Bronchial epithelial cell (primary cell): ENCODE data around the gene DTNBP1. TPM values are rescaled to one million over a fixed set of nuclear protein-coding genes. Genes with fewer than 3 reads are reported as not detected.

Experiments used
- DNase-seq: peaks from one replicate; pipeline ENCODE4 v3.0.0-alpha.2; 2010; ENCODE audit warnings: low read depth
- FAIRE-seq: peaks from 2 replicates; lab custom pipeline; 2011; peaks lifted over from hg19 to GRCh38; lab: Jason Lieb, UNC
- H3K27me3 ChIP-seq: 2 replicates; pipeline ENCODE4 v1.5.1; 2011; ENCODE audit warnings: low read length; ENCODE audit not compliant: control insufficient read depth, insufficient read depth
- H3K36me3 ChIP-seq: 2 replicates; pipeline ENCODE4 v1.5.1; 2011; ENCODE audit warnings: low read length; ENCODE audit not compliant: control insufficient read depth, insufficient read depth
- H3K4me3 ChIP-seq: 2 replicates; pipeline ENCODE4 v1.5.1; 2011; ENCODE audit warnings: mild to moderate bottlenecking, low read depth, low read length, control low read depth
- total RNA-seq: library from RNA; depleted of rRNA; stranded (reverse); fragments of >200 nt; gene quantifications from 2 replicates; pipeline ENCODE4 v1.2.1, GENCODE V29; 2014
- TF ChIP-seq, protein P1 (sequence below): IDR thresholded peaks from 2 replicates; pipeline ENCODE4 v1.5.1; 2011; ENCODE audit warnings: mild to moderate bottlenecking, moderate library complexity, low read length, control low read depth, inconsistent platforms; ENCODE audit not compliant: insufficient read depth, severe bottlenecking

Gene DTNBP1
- total RNA-seq, 1 donor from 2014 or later = 6.3 TPM

DNA sequence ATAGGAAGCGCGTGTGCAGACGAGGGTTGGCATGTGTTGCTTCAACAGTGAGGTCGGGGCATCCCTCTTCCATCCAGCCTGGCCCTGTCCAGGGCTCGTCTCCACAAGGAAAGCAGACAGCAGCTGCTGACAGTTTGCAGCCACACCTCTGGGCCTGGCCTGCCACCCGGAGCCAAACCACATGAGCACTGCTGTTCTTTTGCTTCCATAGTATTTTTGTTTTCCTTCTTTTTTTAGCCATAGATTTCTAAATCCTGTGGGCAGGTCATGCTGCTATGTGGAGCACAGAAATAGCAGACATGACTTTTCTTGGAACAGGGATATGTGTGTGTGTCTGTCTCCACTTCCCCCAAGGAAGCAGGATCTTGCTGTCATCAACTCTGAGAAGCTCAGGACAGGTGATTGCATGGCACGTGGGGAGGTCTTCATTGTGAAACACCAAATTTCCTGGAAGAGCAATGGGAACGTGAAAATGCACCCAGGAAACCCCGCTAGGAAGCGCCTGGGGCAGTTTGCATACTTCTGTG is 167.4 kb downstream of the DTNBP1 start:
- peaks cover 28% of the 10 kb centered on the region for H3K36me3 ChIP-seq
- TF ChIP-seq, protein P1, sequence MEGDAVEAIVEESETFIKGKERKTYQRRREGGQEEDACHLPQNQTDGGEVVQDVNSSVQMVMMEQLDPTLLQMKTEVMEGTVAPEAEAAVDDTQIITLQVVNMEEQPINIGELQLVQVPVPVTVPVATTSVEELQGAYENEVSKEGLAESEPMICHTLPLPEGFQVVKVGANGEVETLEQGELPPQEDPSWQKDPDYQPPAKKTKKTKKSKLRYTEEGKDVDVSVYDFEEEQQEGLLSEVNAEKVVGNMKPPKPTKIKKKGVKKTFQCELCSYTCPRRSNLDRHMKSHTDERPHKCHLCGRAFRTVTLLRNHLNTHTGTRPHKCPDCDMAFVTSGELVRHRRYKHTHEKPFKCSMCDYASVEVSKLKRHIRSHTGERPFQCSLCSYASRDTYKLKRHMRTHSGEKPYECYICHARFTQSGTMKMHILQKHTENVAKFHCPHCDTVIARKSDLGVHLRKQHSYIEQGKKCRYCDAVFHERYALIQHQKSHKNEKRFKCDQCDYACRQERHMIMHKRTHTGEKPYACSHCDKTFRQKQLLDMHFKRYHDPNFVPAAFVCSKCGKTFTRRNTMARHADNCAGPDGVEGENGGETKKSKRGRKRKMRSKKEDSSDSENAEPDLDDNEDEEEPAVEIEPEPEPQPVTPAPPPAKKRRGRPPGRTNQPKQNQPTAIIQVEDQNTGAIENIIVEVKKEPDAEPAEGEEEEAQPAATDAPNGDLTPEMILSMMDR = no peak
- no peak overlapping the region for H3K4me3 ChIP-seq
- FAIRE-seq = no peak
- no peaks in the 10 kb centered on the region for H3K27me3 ChIP-seq
- DNase-seq = no peak

DNA sequence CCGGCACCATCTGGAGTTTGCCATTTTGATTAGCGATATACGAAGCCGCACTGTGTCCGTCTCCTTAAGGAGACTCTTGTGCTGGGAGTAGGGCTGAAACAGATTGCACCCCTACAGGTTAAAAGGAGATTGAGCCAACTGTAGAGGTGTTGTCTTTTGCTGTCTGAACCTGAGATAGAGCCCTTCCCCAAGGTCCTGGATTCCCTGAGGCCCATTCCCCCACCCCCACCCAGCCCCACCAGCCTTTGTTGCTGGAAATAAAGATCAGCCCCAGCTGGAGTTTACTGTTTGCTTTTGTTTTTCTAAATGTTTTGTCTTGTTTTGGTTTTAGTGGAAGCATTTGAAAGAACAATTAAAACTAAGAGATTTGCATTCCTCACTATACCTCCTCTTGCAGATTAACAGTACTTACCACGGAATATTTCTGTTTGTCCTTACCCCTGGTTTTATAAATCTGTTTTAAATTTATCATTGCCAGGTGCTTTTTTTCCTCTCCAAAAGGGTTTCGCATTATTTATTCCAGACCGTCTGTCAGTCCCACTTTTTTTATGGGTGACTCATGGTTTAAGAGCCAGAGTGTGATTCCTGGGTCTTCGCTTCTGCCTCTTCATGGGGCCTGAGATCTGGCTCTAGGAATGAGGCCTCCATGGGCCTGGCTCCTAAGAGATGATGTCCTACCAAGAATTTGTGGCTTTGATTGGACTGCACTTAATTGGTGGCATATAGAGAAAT is 169.2 kb downstream of the DTNBP1 start:
- Histone ChIP-seq H3K36me3 (peaks cover 21% of the 10 kb centered on the region), H3K27me3 (no peaks in the 10 kb centered on the region), H3K4me3 (no peak overlapping the region)
- TF ChIP-seq, protein P1 = no peak
- FAIRE-seq = no peak
- no peak for DNase-seq

DNA sequence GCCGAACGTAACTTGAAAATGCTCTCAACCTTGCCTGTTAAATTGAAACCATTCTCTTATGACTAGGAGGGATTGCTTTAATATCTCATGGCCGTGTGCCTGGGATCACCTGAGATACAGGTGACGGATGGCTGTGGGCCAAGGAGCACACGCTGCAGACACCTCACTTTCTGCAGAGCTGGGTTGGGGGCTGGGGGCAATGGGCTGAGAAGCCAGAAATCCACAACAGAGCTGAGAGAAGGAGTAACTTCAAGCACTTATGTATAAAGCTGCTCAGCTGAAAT is 170.9 kb downstream of the DTNBP1 start:
- DNase-seq (no peak), FAIRE-seq (no peak)
- H3K36me3 ChIP-seq = peaks cover 27% of the 10 kb centered on the region
- H3K4me3 ChIP-seq = no peak overlapping the region
- no peaks in the 10 kb centered on the region for H3K27me3 ChIP-seq
- TF ChIP-seq, protein P1 = no peak

DNA sequence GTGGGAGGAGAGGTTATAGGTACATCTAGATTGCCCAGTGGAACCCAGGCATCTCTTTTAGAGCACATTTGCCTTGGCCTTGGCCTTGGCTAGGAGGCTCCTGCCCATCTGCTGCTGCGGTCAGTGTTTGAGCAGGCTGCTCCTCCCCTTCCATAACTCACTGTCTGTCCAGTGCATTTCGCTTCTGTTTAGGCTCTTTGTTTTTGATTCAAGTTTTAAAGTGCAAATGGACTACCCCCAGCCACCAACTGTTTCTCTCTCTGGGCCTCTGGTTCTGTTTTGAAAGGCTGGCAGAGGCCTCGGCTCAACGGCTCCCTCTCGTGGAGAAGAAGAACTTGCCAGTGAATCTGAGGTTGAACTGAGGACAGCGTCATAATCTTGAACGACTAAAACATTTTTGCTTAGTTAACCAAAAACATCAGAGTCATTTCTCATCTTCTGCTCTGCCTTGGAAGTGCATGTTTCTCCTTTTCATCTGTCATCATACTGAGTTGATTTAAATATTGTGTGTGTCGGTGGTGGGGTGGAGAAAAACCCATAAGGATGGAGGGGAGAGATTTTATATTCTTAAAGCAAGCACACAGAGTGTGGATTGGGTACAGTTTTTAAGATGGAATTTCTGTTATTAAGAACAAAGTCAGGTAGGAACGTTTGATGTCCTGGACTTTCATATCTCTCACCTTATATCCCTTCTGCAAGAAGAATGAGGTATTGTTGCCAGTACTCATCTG is 171.4 kb downstream of the DTNBP1 start:
- H3K36me3 ChIP-seq = peaks cover 23% of the 10 kb centered on the region
- DNase-seq = peak; percentile 47
- no peaks in the 10 kb centered on the region for H3K27me3 ChIP-seq
- no peak overlapping the region for H3K4me3 ChIP-seq
- no peak for FAIRE-seq
- TF ChIP-seq, protein P1 = peak; percentile 89

DNA sequence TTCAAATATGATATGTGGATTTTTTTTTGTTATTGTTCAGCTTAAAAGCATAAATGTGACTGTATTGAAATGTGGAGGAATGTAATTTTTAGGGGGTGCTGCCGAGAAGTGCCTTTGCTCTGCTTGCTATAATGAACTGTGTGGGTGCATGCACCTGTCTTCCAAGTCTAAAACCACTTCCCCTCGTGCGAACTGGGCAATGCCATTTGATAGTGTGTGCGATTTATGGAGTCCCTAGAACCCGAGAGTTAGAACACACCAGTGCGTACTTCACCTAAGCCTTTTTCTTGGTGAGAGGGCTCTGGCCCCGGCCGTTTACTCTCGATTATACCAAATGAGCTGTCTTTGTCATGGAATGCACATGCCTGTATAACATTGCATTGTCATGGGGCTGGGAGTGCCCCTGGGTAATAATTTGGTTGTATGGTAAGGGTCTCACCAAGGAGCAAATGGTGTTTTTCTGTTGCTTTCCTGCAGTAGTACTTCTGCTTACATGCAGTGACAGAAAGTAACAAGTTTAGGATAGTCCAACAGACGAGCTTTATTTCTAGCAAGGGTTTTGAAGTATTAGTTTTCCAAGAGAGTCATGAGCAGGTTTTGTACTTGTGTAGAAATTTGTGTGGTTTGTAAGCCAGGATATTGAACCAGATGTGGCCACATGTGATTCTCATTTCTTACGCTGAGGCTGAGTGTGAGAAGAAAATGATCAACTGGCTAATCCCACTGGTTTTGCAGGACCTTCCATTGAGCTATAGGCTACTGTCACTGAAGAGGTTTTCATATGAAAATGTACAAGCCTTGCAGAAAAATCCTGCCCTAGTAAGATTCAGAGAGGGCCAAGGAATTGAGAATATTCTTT is 172.4 kb downstream of the DTNBP1 start:
- no peak for FAIRE-seq
- DNase-seq = no peak

More for the DNA sequence above, 172.4 kb downstream of the DTNBP1 start:
- peaks cover 21% of the 10 kb centered on the region for H3K36me3 ChIP-seq
- no peaks in the 10 kb centered on the region for H3K27me3 ChIP-seq
- TF ChIP-seq, protein P1 = no peak
- no peak overlapping the region for H3K4me3 ChIP-seq
